ENCODE results near the gene NR2C2AP.

Gene NR2C2AP

GRCh38 chr19:19226204-19226603 lies 23.0 kb upstream of the NR2C2AP start:
- H3K79me2 ChIP-seq (ENCODE audit: insufficient read depth, low read length) = no peaks in the 10 kb centered on the region
- H4K20me1 ChIP-seq (ENCODE audit: insufficient read depth, low read length) = no peaks in the 10 kb centered on the region
- H3K9me2 ChIP-seq (ENCODE audit: low read depth, low read length) = no peaks in the 10 kb centered on the region
- TF ChIP-seq, protein P1, sequence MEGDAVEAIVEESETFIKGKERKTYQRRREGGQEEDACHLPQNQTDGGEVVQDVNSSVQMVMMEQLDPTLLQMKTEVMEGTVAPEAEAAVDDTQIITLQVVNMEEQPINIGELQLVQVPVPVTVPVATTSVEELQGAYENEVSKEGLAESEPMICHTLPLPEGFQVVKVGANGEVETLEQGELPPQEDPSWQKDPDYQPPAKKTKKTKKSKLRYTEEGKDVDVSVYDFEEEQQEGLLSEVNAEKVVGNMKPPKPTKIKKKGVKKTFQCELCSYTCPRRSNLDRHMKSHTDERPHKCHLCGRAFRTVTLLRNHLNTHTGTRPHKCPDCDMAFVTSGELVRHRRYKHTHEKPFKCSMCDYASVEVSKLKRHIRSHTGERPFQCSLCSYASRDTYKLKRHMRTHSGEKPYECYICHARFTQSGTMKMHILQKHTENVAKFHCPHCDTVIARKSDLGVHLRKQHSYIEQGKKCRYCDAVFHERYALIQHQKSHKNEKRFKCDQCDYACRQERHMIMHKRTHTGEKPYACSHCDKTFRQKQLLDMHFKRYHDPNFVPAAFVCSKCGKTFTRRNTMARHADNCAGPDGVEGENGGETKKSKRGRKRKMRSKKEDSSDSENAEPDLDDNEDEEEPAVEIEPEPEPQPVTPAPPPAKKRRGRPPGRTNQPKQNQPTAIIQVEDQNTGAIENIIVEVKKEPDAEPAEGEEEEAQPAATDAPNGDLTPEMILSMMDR (IDR thresholded peaks at IDR 0.05; ENCODE audit: low read length) = no peak
- TF ChIP-seq EZH2 (IDR thresholded peaks at IDR 0.05; ENCODE audit: borderline replicate concordance, low read length) = no peak
- H3K4me1 ChIP-seq (ENCODE audit: insufficient read depth, low read length, severe bottlenecking) = peaks cover 11% of the 10 kb centered on the region
- H3K9me3 ChIP-seq (ENCODE audit: low read length) = no peaks in the 10 kb centered on the region
- H3K36me3 ChIP-seq (ENCODE audit: insufficient read depth, low read length) = no peaks in the 10 kb centered on the region
- peaks cover 11% of the 10 kb centered on the region for H3K27me3 ChIP-seq (ENCODE audit: insufficient read depth, low read length)
- H3K9ac ChIP-seq (ENCODE audit: low read length) = no peak overlapping the region
- H3K27ac ChIP-seq (ENCODE audit: low read depth, low read length, poor library complexity, severe bottlenecking) = no peak overlapping the region
- no peak overlapping the region for H3K4me2 ChIP-seq (ENCODE audit: low read length)
- no peak overlapping the region for H2AFZ ChIP-seq (ENCODE audit: low read length)
- H3K4me3 ChIP-seq (ENCODE audit: low read depth, low read length, poor library complexity, severe bottlenecking) = no peak overlapping the region
- no peaks in the 10 kb centered on the region for H3F3A ChIP-seq (ENCODE audit: insufficient read depth, low read length)

DNA sequence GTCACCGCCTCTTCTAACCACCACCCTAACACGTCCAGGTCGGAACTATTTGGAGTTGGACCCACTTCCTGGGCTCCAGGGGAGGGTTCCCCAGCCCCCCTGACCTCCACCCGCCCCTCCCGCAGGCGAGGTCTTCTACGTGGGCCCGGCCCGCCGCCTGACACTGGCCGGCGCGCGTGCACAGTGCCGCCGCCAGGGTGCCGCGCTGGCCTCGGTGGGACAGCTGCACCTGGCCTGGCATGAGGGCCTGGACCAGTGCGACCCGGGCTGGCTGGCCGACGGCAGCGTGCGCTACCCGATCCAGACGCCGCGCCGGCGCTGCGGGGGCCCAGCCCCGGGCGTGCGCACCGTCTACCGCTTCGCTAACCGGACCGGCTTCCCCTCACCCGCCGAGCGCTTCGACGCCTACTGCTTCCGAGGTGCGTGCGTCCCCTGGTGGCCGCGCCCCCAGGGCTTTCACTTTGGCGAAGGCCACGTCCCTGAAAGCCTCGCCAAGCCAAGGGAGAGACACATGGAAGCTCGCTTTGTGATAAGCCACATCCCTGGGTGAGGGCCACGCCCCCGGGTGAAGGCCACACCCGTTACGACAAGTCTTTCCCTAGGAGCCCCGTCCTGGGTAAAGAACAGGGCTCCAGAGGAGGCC lies 21.8 kb upstream of the NR2C2AP start:
- H3K4me1 ChIP-seq (ENCODE audit: insufficient read depth, low read length, severe bottlenecking) = peaks cover 11% of the 10 kb centered on the region
- no peaks in the 10 kb centered on the region for H3K9me2 ChIP-seq (ENCODE audit: low read depth, low read length)
- H3K36me3 ChIP-seq (ENCODE audit: insufficient read depth, low read length) = no peaks in the 10 kb centered on the region
- no peak for TF ChIP-seq EZH2 (IDR thresholded peaks at IDR 0.05; ENCODE audit: borderline replicate concordance, low read length)
- TF ChIP-seq, protein P1 (IDR thresholded peaks at IDR 0.05; ENCODE audit: low read length) = peak; percentile 73
- H3F3A ChIP-seq (ENCODE audit: insufficient read depth, low read length) = no peaks in the 10 kb centered on the region
- H4K20me1 ChIP-seq (ENCODE audit: insufficient read depth, low read length) = no peaks in the 10 kb centered on the region
- peak overlapping the region; percentile 51 for H3K4me3 ChIP-seq (ENCODE audit: low read depth, low read length, poor library complexity, severe bottlenecking)
- no peaks in the 10 kb centered on the region for H3K9me3 ChIP-seq (ENCODE audit: low read length)
- H3K4me2 ChIP-seq (ENCODE audit: low read length) = peak overlapping the region; percentile 69
- peaks cover 11% of the 10 kb centered on the region for H3K27me3 ChIP-seq (ENCODE audit: insufficient read depth, low read length)
- H3K79me2 ChIP-seq (ENCODE audit: insufficient read depth, low read length) = no peaks in the 10 kb centered on the region
- no peak overlapping the region; the same call in 1 of the 2 replicates for H3K9ac ChIP-seq (ENCODE audit: low read length)
- H2AFZ ChIP-seq (ENCODE audit: low read length) = no peak overlapping the region
- no peak overlapping the region for H3K27ac ChIP-seq (ENCODE audit: low read depth, low read length, poor library complexity, severe bottlenecking)

DNA sequence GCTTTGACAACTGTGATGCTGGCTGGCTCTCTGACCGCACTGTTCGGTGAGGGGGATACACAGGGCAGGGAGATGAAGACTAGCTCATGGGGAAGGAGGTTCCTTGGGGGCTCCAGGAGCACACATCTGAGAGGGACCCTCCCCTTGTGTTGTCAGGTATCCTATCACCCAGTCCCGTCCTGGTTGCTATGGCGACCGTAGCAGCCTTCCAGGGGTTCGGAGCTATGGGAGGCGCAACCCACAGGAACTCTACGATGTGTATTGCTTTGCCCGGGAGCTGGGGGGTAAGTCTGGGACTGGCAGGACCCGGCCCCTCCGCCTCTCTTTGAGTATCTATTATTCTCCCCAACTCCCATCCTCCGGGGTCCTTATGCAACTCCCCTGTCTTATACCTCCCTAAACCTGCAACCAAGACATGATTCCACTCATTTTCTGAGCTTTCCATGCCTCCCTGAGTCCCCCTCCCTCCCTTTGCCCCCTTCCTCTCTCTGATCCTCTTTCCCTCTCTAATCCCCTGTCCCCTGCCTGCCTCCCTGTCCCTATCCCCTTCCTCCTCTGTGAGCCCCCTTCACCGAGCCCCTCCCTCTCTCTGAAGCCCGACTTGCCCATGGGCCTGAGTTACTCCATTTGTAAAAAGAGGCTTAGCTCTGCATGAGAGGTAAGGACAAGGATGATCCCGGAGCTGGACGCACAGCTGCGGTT lies 21.1 kb upstream of the NR2C2AP start:
- peaks cover 11% of the 10 kb centered on the region for H3K4me1 ChIP-seq (ENCODE audit: insufficient read depth, low read length, severe bottlenecking)
- H3K27ac ChIP-seq (ENCODE audit: low read depth, low read length, poor library complexity, severe bottlenecking) = no peak overlapping the region
- no peak overlapping the region for H2AFZ ChIP-seq (ENCODE audit: low read length)
- H3K9me3 ChIP-seq (ENCODE audit: low read length) = no peaks in the 10 kb centered on the region
- no peaks in the 10 kb centered on the region for H3K9me2 ChIP-seq (ENCODE audit: low read depth, low read length)
- H3K27me3 ChIP-seq (ENCODE audit: insufficient read depth, low read length) = peaks cover 11% of the 10 kb centered on the region
- H3K4me2 ChIP-seq (ENCODE audit: low read length) = peak overlapping the region; percentile 69
- no peaks in the 10 kb centered on the region for H3K79me2 ChIP-seq (ENCODE audit: insufficient read depth, low read length)
- no peak overlapping the region; the same call in 1 of the 2 replicates for H3K9ac ChIP-seq (ENCODE audit: low read length)
- no peaks in the 10 kb centered on the region for H3K36me3 ChIP-seq (ENCODE audit: insufficient read depth, low read length)
- peak overlapping the region; percentile 51 for H3K4me3 ChIP-seq (ENCODE audit: low read depth, low read length, poor library complexity, severe bottlenecking)
- no peak for TF ChIP-seq EZH2 (IDR thresholded peaks at IDR 0.05; ENCODE audit: borderline replicate concordance, low read length)
- TF ChIP-seq, protein P1 (IDR thresholded peaks at IDR 0.05; ENCODE audit: low read length) = no peak
- no peaks in the 10 kb centered on the region for H4K20me1 ChIP-seq (ENCODE audit: insufficient read depth, low read length)
- no peaks in the 10 kb centered on the region for H3F3A ChIP-seq (ENCODE audit: insufficient read depth, low read length)
